Vagina (tissue), 2 donors: ENCODE results near the gene CARS2. TPM values are rescaled to one million over a fixed set of nuclear protein-coding genes. Genes with fewer than 3 reads are reported as not detected.

ENCODE experiments used
- DNase-seq, 2 donors: peaks; one replicate each; pipeline ENCODE4 v3.0.0-alpha.2; 2017; ENCODE audit errors: extremely low spot score in 2 of 2
- H3K27ac ChIP-seq: fragments of 200-600 bp; sonication (generic); one replicate; pipeline ENCODE4 v1.5.1; 2019
- H3K27me3 ChIP-seq: fragments of 200-600 bp; sonication (generic); one replicate; pipeline ENCODE4 v1.5.1; 2019
- H3K36me3 ChIP-seq, 2 donors: fragments of 200-600 bp; sonication (generic); one replicate each; pipeline ENCODE4 v1.5.1; 2017 to 2019
- H3K4me1 ChIP-seq: fragments of 200-600 bp; sonication (generic); one replicate; pipeline ENCODE4 v1.5.1; 2019
- H3K4me3 ChIP-seq, 2 donors: fragments of 200-600 bp; sonication (generic); 1 replicate in 1 of 2; 2 replicates in 1 of 2; pipeline ENCODE4 v1.5.1; 2016 to 2019
- H3K9me3 ChIP-seq: fragments of 200-600 bp; sonication (generic); one replicate; pipeline ENCODE4 v1.5.1; 2019
- CTCF ChIP-seq, 3 experiments: fragments of 450-650 bp in 2 of 3; fragments of 200-600 bp in 1 of 3; sonication (generic) in 1 of 3; IDR thresholded peaks; one replicate each; pipeline ENCODE4 v1.5.1; 2017 to 2019; ENCODE audit warnings: antibody characterized with exemption in 3 of 3, mild to moderate bottlenecking in 2 of 3, moderate library complexity in 2 of 3
- POLR2A ChIP-seq, 2 donors: fragments of 450-650 bp; IDR thresholded peaks; one replicate each; pipeline ENCODE4 v1.6.1; 2017; ENCODE audit warnings: antibody characterized with exemption in 2 of 2, mild to moderate bottlenecking in 2 of 2, moderate library complexity in 2 of 2
- POLR2AphosphoS5 ChIP-seq, 2 donors: sonication (generic); formaldehyde crosslinking; IDR thresholded peaks; one replicate each; pipeline ENCODE4 v1.9.0; 2017; ENCODE audit warnings: antibody characterized with exemption in 2 of 2, mild to moderate bottlenecking in 2 of 2, low read depth in 1 of 2; ENCODE audit not compliant: insufficient read depth in 1 of 2
- intact Hi-C: fragments of 100-400 bp; cut with DNase I; formaldehyde crosslinking; loops from one replicate; pipeline ENCODE4 v1.15.1; 2023
- total RNA-seq: library from RNA; depleted of rRNA; stranded (reverse); fragments of >200 nt; gene quantifications from one replicate; pipeline ENCODE4 v1.2.3, GENCODE V29; 2016

CARS2 gene
- total RNA-seq, 1 donor from 2014 or later, result 65.1 TPM

- Histone ChIP-seq H3K27ac (peak overlapping the region; percentile 27), H3K36me3 (peaks cover 0 to 47% of the 10 kb centered on the region in 2 donors), H3K9me3 (no peaks in the 10 kb centered on the region), H3K4me3 (no peak overlapping the region), H3K27me3 (no peaks in the 10 kb centered on the region), H3K4me1 (peaks cover 6% of the 10 kb centered on the region)
- no peak for DNase-seq
- intact Hi-C loops, result no loop called here
- no peak for TF ChIP-seq POLR2AphosphoS5 (IDR thresholded peaks at IDR 0.05; ENCODE audit: insufficient read depth in 1 of 2, low read depth in 1 of 2)
- TF ChIP-seq POLR2A (IDR thresholded peaks at IDR 0.05), result no peak
Observed at GRCh38 chr13:110684388-110685056, 21.4 kb downstream of the CARS2 start.

- no peaks in the 10 kb centered on the region for H3K9me3 ChIP-seq
- no peak overlapping the region for H3K4me3 ChIP-seq
- intact Hi-C loops, result no loop called here
- H3K36me3 ChIP-seq, result peaks cover 0 to 50% of the 10 kb centered on the region in 2 donors
- H3K27ac ChIP-seq, result peak overlapping the region; percentile 27
- no peak for TF ChIP-seq POLR2AphosphoS5 (IDR thresholded peaks at IDR 0.05; ENCODE audit: insufficient read depth in 1 of 2, low read depth in 1 of 2)
- no peak for TF ChIP-seq POLR2A (IDR thresholded peaks at IDR 0.05)
- no peak for TF ChIP-seq CTCF (IDR thresholded peaks at IDR 0.05)
- no peak for DNase-seq
- H3K4me1 ChIP-seq, result peaks cover 6% of the 10 kb centered on the region
- H3K27me3 ChIP-seq, result no peaks in the 10 kb centered on the region
Observed at GRCh38 chr13:110683921-110684320, 22.0 kb downstream of the CARS2 start.

DNA sequence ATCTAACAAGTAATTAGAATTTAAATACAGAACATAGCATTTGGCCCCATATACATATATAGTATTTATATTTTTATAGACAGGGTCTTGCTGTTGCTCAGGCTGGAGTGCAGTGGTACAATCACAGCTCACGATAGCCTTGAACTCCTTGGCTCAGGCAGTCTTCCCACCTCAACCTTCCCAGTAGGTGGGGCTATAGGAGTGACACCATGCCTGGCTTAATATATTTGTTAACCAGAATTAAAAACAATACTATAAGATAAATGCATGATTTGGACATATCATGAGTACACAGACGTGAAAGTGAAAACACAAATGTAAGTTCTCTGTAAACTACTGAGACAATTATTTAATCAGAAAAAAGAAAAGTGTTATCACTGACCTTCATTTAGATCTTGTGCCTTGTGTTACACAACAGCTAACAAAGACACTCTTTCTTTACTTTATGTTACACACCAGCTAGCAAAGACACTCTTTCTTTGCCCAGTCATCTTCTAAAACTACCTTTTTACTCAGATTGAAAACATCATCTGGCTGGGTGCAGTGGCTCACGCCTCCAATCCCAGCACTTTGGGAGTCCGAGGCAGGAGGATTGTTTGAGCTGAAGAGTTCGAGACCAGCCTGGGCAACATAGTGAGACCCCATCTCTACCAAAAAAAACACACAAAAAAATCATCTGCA is 22.6 kb downstream of the CARS2 start:
- Histone ChIP-seq H3K27me3 (no peaks in the 10 kb centered on the region), H3K4me1 (peaks cover 6% of the 10 kb centered on the region), H3K4me3 (no peak overlapping the region), H3K36me3 (peaks cover 0 to 56% of the 10 kb centered on the region in 2 donors), H3K27ac (no peak overlapping the region), H3K9me3 (no peaks in the 10 kb centered on the region)
- peak in 1 of 3 experiments; percentile 24 for TF ChIP-seq CTCF (IDR thresholded peaks at IDR 0.05)
- TF ChIP-seq POLR2AphosphoS5 (IDR thresholded peaks at IDR 0.05; ENCODE audit: insufficient read depth in 1 of 2, low read depth in 1 of 2), result no peak
- intact Hi-C loops, result no loop called here
- no peak for DNase-seq

DNA sequence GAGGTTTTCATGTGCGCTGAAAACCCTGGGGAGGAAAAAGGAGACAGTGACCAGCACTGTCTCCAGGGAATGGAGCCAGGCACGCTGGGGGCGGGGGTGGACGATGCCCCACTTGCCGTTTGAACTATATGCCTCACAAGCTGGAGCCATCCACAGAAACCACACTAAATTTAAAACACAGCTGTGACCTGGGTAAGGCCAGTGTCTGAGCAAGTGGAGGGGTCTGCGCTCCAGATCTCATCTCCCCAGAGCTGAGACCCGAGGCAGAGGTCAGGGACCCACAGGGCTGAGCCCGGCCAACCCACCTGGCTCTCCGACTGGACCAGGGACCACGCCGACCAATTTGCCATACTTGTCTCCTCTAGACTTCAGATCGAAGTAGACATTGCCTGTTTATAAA is 23.2 kb downstream of the CARS2 start:
- DNase-seq, result no peak
- no peak overlapping the region for H3K27ac ChIP-seq
- no peaks in the 10 kb centered on the region for H3K27me3 ChIP-seq
- peaks cover 0 to 60% of the 10 kb centered on the region in 2 donors for H3K36me3 ChIP-seq
- no peaks in the 10 kb centered on the region for H3K9me3 ChIP-seq
- intact Hi-C loops, result no loop called here
- no peak for TF ChIP-seq POLR2AphosphoS5 (IDR thresholded peaks at IDR 0.05; ENCODE audit: insufficient read depth in 1 of 2, low read depth in 1 of 2)
- no peak overlapping the region for H3K4me3 ChIP-seq
- peaks cover 6% of the 10 kb centered on the region for H3K4me1 ChIP-seq

- no peak for TF ChIP-seq CTCF (IDR thresholded peaks at IDR 0.05)
- no peak for TF ChIP-seq POLR2A (IDR thresholded peaks at IDR 0.05)
- TF ChIP-seq POLR2AphosphoS5 (IDR thresholded peaks at IDR 0.05; ENCODE audit: insufficient read depth in 1 of 2, low read depth in 1 of 2), result no peak
- intact Hi-C loops, result no loop called here
- peaks cover 0 to 52% of the 10 kb centered on the region in 2 donors for H3K36me3 ChIP-seq
- no peak for DNase-seq
- H3K4me1 ChIP-seq, result peaks cover 6% of the 10 kb centered on the region
- H3K9me3 ChIP-seq, result no peaks in the 10 kb centered on the region
- H3K4me3 ChIP-seq, result no peak overlapping the region
- H3K27ac ChIP-seq, result no peak overlapping the region
- H3K27me3 ChIP-seq, result no peaks in the 10 kb centered on the region
Observed at GRCh38 chr13:110681868-110682550, 23.9 kb downstream of the CARS2 start.
